GM10248 (cell line): ENCODE measurements around the gene NOTCH4.

Source experiments
- CTCF ChIA-PET: fragments of 300-600 bp; sonication (Branson Sonifier 250); formaldehyde crosslinking; extraction: SDS; loops from one replicate; lab custom pipeline; 2021; ENCODE audit warnings: antibody characterized with exemption; lab: Yijun Ruan, JAX
- POLR2A ChIA-PET: fragments of 350-650 bp; sonication (Branson Sonifier 250); formaldehyde crosslinking; extraction: SDS; loops from one replicate; lab custom pipeline; 2020; ENCODE audit warnings: antibody characterized with exemption; lab: Yijun Ruan, JAX
- DNase-seq: peaks from one replicate; pipeline ENCODE4 v3.0.0; 2012; ENCODE audit errors: extremely low spot score
- TF ChIP-seq, protein P1 (sequence below): IDR thresholded peaks from 2 replicates; pipeline ENCODE4 v1.5.1; 2012; ENCODE audit warnings: mild to moderate bottlenecking, low read depth; ENCODE audit errors: extremely low read depth, missing control alignments, control extremely low read depth

NOTCH4 gene

DNA sequence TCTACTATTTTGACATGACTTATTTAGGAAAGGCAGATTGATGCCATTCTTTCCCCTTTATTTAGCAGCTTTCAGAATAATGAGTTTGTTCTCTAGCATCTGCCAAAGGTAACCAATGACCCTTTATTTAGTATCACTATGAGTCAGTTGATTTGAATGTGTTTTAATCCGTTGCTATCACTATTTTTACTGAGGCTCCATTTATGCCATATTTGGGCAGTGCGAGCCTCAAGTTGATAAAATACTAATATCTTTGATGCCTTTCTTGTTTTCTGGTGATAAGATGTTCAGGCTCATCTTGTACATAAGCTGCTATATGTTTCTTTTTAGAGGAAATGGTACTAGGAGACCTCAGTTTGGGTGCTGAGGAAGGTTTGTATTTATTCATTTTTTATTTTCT is 15.6 kb upstream of the NOTCH4 start:
- DNase-seq, result no peak
- TF ChIP-seq, protein P1, sequence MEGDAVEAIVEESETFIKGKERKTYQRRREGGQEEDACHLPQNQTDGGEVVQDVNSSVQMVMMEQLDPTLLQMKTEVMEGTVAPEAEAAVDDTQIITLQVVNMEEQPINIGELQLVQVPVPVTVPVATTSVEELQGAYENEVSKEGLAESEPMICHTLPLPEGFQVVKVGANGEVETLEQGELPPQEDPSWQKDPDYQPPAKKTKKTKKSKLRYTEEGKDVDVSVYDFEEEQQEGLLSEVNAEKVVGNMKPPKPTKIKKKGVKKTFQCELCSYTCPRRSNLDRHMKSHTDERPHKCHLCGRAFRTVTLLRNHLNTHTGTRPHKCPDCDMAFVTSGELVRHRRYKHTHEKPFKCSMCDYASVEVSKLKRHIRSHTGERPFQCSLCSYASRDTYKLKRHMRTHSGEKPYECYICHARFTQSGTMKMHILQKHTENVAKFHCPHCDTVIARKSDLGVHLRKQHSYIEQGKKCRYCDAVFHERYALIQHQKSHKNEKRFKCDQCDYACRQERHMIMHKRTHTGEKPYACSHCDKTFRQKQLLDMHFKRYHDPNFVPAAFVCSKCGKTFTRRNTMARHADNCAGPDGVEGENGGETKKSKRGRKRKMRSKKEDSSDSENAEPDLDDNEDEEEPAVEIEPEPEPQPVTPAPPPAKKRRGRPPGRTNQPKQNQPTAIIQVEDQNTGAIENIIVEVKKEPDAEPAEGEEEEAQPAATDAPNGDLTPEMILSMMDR, result no peak
- POLR2A ChIA-PET, result no interaction called here
- CTCF ChIA-PET, result interaction anchor here (1.1 kb wide), 1 partner anchor 8 kb away, joined by 3 read pairs; no protein-coding TSS in a partner anchor

DNA sequence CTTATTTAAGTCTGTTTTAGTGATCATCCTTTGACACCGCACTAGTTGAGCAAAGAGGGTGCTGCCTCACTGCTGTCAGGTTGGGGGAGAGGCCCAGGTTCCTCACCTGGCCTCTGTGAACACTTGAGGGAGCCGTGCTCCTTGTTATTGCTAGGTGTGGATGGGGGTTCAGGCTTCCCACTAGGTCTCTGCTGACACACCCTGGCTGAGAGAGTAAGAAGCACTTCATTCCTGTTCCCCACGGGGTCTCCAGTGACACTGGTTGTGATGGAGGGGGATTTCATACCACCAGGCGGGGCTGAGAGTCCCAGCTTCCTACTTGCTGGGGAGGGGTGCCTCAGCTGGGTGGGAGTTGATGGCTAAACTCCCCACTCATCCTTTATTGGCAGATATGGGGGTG is 11.1 kb upstream of the NOTCH4 start:
- no peak for DNase-seq
- TF ChIP-seq, protein P1, result no peak
- ChIA-PET CTCF (interaction anchor here (1.1 kb wide), 1 partner anchor 10 kb away, joined by 4 read pairs; no protein-coding TSS in a partner anchor), POLR2A (no interaction called here)

DNA sequence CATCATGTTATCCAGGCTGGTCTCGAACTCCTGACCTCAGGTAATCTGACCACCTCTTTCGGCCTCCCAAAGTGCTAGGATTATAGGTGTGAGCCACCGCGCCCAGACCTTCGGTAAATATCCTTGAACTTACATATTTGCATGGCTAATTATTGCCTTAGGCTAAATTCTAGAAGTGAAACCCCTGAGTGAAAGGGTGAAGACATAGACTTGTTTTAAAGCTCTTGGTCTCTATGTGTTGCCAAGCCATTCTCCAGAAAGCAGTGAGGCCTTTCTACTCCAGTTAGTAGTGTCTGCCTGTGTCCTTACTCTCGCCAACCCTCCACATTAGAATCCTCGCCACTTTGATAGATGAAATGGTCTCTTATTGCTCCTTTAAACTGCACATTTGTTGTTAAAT is 2.6 kb upstream of the NOTCH4 start:
- ChIA-PET POLR2A (no interaction called here), CTCF (interaction anchor here (1.1 kb wide), 1 partner anchor 13 kb away, joined by 3 read pairs; no protein-coding TSS in a partner anchor)
- TF ChIP-seq, protein P1, result no peak
- DNase-seq, result no peak

DNA sequence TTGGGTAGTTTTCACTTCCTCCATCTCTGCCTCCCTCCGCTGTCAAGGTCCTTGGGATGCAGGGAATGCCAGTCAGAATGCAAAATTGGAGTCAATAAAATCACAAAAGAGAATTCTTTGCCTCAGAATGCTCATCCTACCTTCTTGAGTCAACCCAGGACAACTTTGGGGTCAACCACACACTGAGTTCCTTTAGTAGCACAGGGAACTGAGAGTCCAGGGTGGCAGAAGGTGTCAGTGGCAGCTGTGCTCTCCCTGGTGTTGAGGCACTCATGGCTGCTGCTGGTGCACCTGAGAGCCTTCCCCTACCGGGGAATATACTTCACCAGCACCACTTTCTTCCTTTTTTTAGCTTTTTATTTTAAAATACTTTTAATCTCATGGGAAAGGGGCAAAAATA is 829 bp upstream of the NOTCH4 start:
- DNase-seq, result no peak
- CTCF ChIA-PET, result interaction anchor here (1.4 kb wide), 1 partner anchor 21 kb away, joined by 3 read pairs; no protein-coding TSS in a partner anchor
- TF ChIP-seq, protein P1, result no peak
- POLR2A ChIA-PET, result no interaction called here

DNA sequence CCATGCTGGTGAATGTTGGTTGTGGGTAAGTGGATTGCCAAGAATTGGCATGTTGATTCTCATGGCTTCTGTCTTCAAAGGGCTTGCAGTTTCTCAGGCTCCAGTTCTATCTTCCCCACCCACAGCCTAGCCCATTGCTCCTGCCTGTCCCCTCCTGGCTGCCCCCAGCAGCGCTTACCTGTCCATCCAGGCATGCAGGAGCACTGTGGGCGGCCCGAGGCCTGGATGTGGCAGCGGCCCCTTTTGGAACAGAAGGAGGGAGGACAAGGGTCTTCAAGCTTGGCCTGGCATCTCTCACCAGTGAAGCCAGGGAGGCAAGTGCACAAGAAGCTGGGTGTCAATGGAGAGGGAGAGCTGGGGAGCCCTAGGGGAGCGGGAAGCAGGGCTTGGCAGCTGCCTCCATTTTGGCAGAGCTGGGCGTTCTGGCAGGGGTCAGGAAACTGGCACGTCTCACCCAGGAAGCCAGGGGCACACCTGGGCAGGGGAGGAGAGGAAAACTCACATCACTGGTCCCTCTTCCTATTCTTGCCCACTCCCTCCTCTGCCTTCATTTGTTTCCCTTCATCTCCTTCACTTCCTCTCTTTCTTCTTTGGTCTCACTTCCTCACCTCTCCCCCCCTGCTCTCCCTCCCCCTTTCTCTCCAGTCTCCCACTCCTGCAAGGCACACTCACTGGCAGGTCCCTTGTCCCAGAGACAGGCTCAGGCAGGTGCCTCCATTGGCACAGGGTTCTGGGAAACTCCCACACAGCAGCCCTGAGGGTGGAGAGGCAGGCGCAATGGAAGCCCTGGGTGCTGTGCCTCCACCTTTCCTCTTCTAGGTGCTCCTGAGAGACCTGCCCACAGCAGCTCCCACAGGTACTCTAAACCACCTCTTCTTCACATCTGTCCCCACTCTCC is 1.3 kb downstream of the NOTCH4 start:
- ChIA-PET CTCF (interaction anchor here (0.7 to 0.9 kb wide), 2 partner anchors 22 to 191 kb away, joined by 3 to 4 read pairs; no protein-coding TSS in a partner anchor), POLR2A (no interaction called here)
- TF ChIP-seq, protein P1, result no peak
- DNase-seq, result no peak

DNA sequence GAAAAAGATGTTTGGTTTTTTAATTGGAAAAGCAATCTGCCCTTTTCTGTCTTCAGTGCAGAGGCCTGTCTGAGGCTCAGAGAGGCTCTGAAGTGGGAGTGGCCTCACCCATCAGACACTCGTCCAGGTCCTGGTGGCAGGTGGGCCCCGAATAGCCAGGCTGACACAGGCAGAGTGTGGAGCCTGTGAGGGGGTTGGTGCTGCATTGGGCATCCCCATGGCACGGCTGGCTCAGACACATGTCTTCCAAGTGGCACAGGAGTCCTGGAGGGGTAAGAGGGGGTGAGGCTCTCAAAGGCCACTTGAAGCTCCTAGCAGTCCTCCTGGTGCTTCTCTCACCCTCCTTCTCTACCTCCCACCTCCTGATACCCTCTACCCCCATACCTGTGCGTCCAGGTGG is 3.8 kb downstream of the NOTCH4 start:
- DNase-seq, result no peak
- ChIA-PET POLR2A (no interaction called here), CTCF (no interaction called here)
- TF ChIP-seq, protein P1, result no peak
